GM12891 (cell line): Measurements from ENCODE around the gene CENPVL1.

Experiments
- POLR2A ChIP-seq: IDR thresholded peaks from 2 replicates; pipeline ENCODE4 v1.6.1; 2011; ENCODE audit warnings: low read depth, low read length, control low read depth
- POU2F2 ChIP-seq: IDR thresholded peaks from 2 replicates; pipeline ENCODE4 v1.6.1; 2011; ENCODE audit warnings: low read depth, mild to moderate bottlenecking, control low read depth, low read length, moderate library complexity
- TAF1 ChIP-seq: IDR thresholded peaks from 2 replicates; pipeline ENCODE4 v1.6.1; 2011; ENCODE audit warnings: low read depth, low read length, control low read depth

- no peak for TF ChIP-seq POLR2A
- TF ChIP-seq TAF1, result no peak
- TF ChIP-seq POU2F2, result no peak
Observed at GRCh38 chrX:51737091-51737490, 26.8 kb downstream of the CENPVL1 start.
